ENCODE measurements around the gene DCN.

DCN gene

GRCh38 chr12:91179315-91179714 lies 3.3 kb downstream of the DCN start:
- H3K4me2 ChIP-seq (ENCODE audit: low read length, poor library complexity, severe bottlenecking): no peak overlapping the region
- H3K4ac ChIP-seq (ENCODE audit: low read depth in 1 of 2, low read length in 2 of 2): peak overlapping the region in 1 of 2 experiments; percentile 38
- H2BK12ac ChIP-seq (ENCODE audit: low read length in 2 of 2): peak overlapping the region in 1 of 2 experiments; percentile 2
- H2BK15ac ChIP-seq (ENCODE audit: low read depth, poor library complexity, severe bottlenecking): no peak overlapping the region
- no peak overlapping the region for H3K27ac ChIP-seq (ENCODE audit: low read length, poor library complexity, severe bottlenecking)
- no peaks in the 10 kb centered on the region for H3K27me3 ChIP-seq (ENCODE audit: control insufficient read depth in 1 of 2, insufficient read depth in 1 of 2, low read length in 2 of 2)
- peak overlapping the region; percentile 99 for H3K9ac ChIP-seq (ENCODE audit: low read length)
- H2AK5ac ChIP-seq (ENCODE audit: low read length, severe bottlenecking): no peak overlapping the region
- peaks cover 1% of the 10 kb centered on the region for H3K4me1 ChIP-seq (ENCODE audit: control insufficient read depth, insufficient read depth, low read depth, low read length)
- no peak overlapping the region for H3K23ac ChIP-seq (ENCODE audit: low read length in 2 of 2)
- H3K9me3 ChIP-seq (ENCODE audit: control insufficient read depth, low read length): no peaks in the 10 kb centered on the region
- H4K8ac ChIP-seq (ENCODE audit: low read length): peak overlapping the region; percentile 14
- H3K14ac ChIP-seq (ENCODE audit: low read length in 2 of 2): no peak overlapping the region
- 93% methylated on average over 7 of the region's 7 CpGs for WGBS
- no peak for DNase-seq
- H2AFZ ChIP-seq (ENCODE audit: low read depth, low read length): no peak overlapping the region
- no peak overlapping the region for H2BK5ac ChIP-seq (ENCODE audit: low read depth, low read length, poor library complexity, severe bottlenecking)
- H3K18ac ChIP-seq (ENCODE audit: low read depth in 1 of 2, low read length in 2 of 2): no peak overlapping the region
- no peak overlapping the region for H2BK120ac ChIP-seq (ENCODE audit: low read depth, low read length)
- peak overlapping the region in 1 of 2 experiments; percentile 85 for H3K4me3 ChIP-seq (ENCODE audit: insufficient read depth in 1 of 2, low read depth in 1 of 2, low read length in 2 of 2)
- H3K79me1 ChIP-seq (replicated peaks; ENCODE audit: low read length, poor library complexity, severe bottlenecking): no peaks in the 10 kb centered on the region
- peaks cover 0 to 43% of the 10 kb centered on the region in 2 experiments for H3K36me3 ChIP-seq (ENCODE audit: control insufficient read depth in 1 of 2, insufficient read depth in 2 of 2, low read depth in 1 of 2, low read length in 2 of 2)
- peak overlapping the region; percentile 61 for H4K91ac ChIP-seq (ENCODE audit: low read length)

GRCh38 chr12:91178781-91179180 lies 3.8 kb downstream of the DCN start:
- DNase-seq: no peak
- Histone ChIP-seq H3K27ac (ENCODE audit: low read length, poor library complexity, severe bottlenecking) (no peak overlapping the region), H3K9ac (ENCODE audit: low read length) (peak overlapping the region; percentile 99), H3K27me3 (ENCODE audit: control insufficient read depth in 1 of 2, insufficient read depth in 1 of 2, low read length in 2 of 2) (no peaks in the 10 kb centered on the region), H3K36me3 (ENCODE audit: control insufficient read depth in 1 of 2, insufficient read depth in 2 of 2, low read depth in 1 of 2, low read length in 2 of 2) (peaks cover 0 to 48% of the 10 kb centered on the region in 2 experiments), H2BK5ac (ENCODE audit: low read depth, low read length, poor library complexity, severe bottlenecking) (no peak overlapping the region), H3K9me3 (ENCODE audit: control insufficient read depth, low read length) (no peaks in the 10 kb centered on the region), H3K79me1 (replicated peaks; ENCODE audit: low read length, poor library complexity, severe bottlenecking) (no peaks in the 10 kb centered on the region), H4K8ac (ENCODE audit: low read length) (no peak overlapping the region), H3K4me3 (ENCODE audit: insufficient read depth in 1 of 2, low read depth in 1 of 2, low read length in 2 of 2) (peak overlapping the region in 1 of 2 experiments; percentile 85), H2AFZ (ENCODE audit: low read depth, low read length) (no peak overlapping the region), H2BK12ac (ENCODE audit: low read length in 2 of 2) (no peak overlapping the region), H2BK120ac (ENCODE audit: low read depth, low read length) (no peak overlapping the region), H3K4ac (ENCODE audit: low read depth in 1 of 2, low read length in 2 of 2) (no peak overlapping the region), H3K23ac (ENCODE audit: low read length in 2 of 2) (no peak overlapping the region), H3K18ac (ENCODE audit: low read depth in 1 of 2, low read length in 2 of 2) (no peak overlapping the region), H2AK5ac (ENCODE audit: low read length, severe bottlenecking) (no peak overlapping the region), H3K4me1 (ENCODE audit: control insufficient read depth, insufficient read depth, low read depth, low read length) (peaks cover 1% of the 10 kb centered on the region), H3K4me2 (ENCODE audit: low read length, poor library complexity, severe bottlenecking) (no peak overlapping the region), H4K91ac (ENCODE audit: low read length) (no peak overlapping the region), H3K14ac (ENCODE audit: low read length in 2 of 2) (no peak overlapping the region), H2BK15ac (ENCODE audit: low read depth, poor library complexity, severe bottlenecking) (no peak overlapping the region)
- WGBS: 96% methylated on average over 1 of the region's 1 CpG

GRCh38 chr12:91178139-91178561 lies 4.5 kb downstream of the DCN start:
- H3K4me3 ChIP-seq (ENCODE audit: insufficient read depth in 1 of 2, low read depth in 1 of 2, low read length in 2 of 2): peak overlapping the region in 1 of 2 experiments; percentile 85
- WGBS: 80% methylated on average over 5 of the region's 7 CpGs
- H3K18ac ChIP-seq (ENCODE audit: low read depth in 1 of 2, low read length in 2 of 2): peak overlapping the region in 1 of 2 experiments; percentile 7
- H3K79me1 ChIP-seq (replicated peaks; ENCODE audit: low read length, poor library complexity, severe bottlenecking): no peaks in the 10 kb centered on the region
- peak overlapping the region; percentile 69 for H2BK120ac ChIP-seq (ENCODE audit: low read depth, low read length)
- peak; percentile 55 for DNase-seq
- peak overlapping the region; percentile 90 for H4K8ac ChIP-seq (ENCODE audit: low read length)
- no peaks in the 10 kb centered on the region for H3K27me3 ChIP-seq (ENCODE audit: control insufficient read depth in 1 of 2, insufficient read depth in 1 of 2, low read length in 2 of 2)
- H2BK15ac ChIP-seq (ENCODE audit: low read depth, poor library complexity, severe bottlenecking): no peak overlapping the region
- peaks cover 0 to 55% of the 10 kb centered on the region in 2 experiments for H3K36me3 ChIP-seq (ENCODE audit: control insufficient read depth in 1 of 2, insufficient read depth in 2 of 2, low read depth in 1 of 2, low read length in 2 of 2)
- H3K9me3 ChIP-seq (ENCODE audit: control insufficient read depth, low read length): no peaks in the 10 kb centered on the region
- peak overlapping the region; percentile 73 for H4K91ac ChIP-seq (ENCODE audit: low read length)
- H3K14ac ChIP-seq (ENCODE audit: low read length in 2 of 2): no peak overlapping the region
- H3K4me2 ChIP-seq (ENCODE audit: low read length, poor library complexity, severe bottlenecking): no peak overlapping the region
- H2BK5ac ChIP-seq (ENCODE audit: low read depth, low read length, poor library complexity, severe bottlenecking): no peak overlapping the region
- H3K4me1 ChIP-seq (ENCODE audit: control insufficient read depth, insufficient read depth, low read depth, low read length): peaks cover 1% of the 10 kb centered on the region
- H3K4ac ChIP-seq (ENCODE audit: low read depth in 1 of 2, low read length in 2 of 2): peak overlapping the region; percentile 34 to 46
- peak overlapping the region; percentile 99 for H3K9ac ChIP-seq (ENCODE audit: low read length)
- no peak overlapping the region for H3K27ac ChIP-seq (ENCODE audit: low read length, poor library complexity, severe bottlenecking)
- H2AK5ac ChIP-seq (ENCODE audit: low read length, severe bottlenecking): no peak overlapping the region
- peak overlapping the region; percentile 0 for H2AFZ ChIP-seq (ENCODE audit: low read depth, low read length)
- no peak overlapping the region for H3K23ac ChIP-seq (ENCODE audit: low read length in 2 of 2)
- H2BK12ac ChIP-seq (ENCODE audit: low read length in 2 of 2): peak overlapping the region in 1 of 2 experiments; percentile 49

- Histone ChIP-seq H2BK120ac (ENCODE audit: low read depth, low read length) (no peak overlapping the region), H2AK5ac (ENCODE audit: low read length, severe bottlenecking) (no peak overlapping the region), H4K8ac (ENCODE audit: low read length) (no peak overlapping the region), H2BK15ac (ENCODE audit: low read depth, poor library complexity, severe bottlenecking) (no peak overlapping the region), H2BK5ac (ENCODE audit: low read depth, low read length, poor library complexity, severe bottlenecking) (no peak overlapping the region), H2AFZ (ENCODE audit: low read depth, low read length) (no peak overlapping the region), H3K4me3 (ENCODE audit: insufficient read depth in 1 of 2, low read depth in 1 of 2, low read length in 2 of 2) (peak overlapping the region in 1 of 2 experiments; percentile 85), H3K27ac (ENCODE audit: low read length, poor library complexity, severe bottlenecking) (no peak overlapping the region), H3K9me3 (ENCODE audit: control insufficient read depth, low read length) (no peaks in the 10 kb centered on the region), H3K14ac (ENCODE audit: low read length in 2 of 2) (no peak overlapping the region), H3K18ac (ENCODE audit: low read depth in 1 of 2, low read length in 2 of 2) (no peak overlapping the region), H3K4ac (ENCODE audit: low read depth in 1 of 2, low read length in 2 of 2) (no peak overlapping the region), H4K91ac (ENCODE audit: low read length) (no peak overlapping the region), H2BK12ac (ENCODE audit: low read length in 2 of 2) (no peak overlapping the region), H3K4me1 (ENCODE audit: control insufficient read depth, insufficient read depth, low read depth, low read length) (peaks cover 1% of the 10 kb centered on the region), H3K79me1 (replicated peaks; ENCODE audit: low read length, poor library complexity, severe bottlenecking) (no peaks in the 10 kb centered on the region), H3K27me3 (ENCODE audit: control insufficient read depth in 1 of 2, insufficient read depth in 1 of 2, low read length in 2 of 2) (no peaks in the 10 kb centered on the region), H3K9ac (ENCODE audit: low read length) (peak overlapping the region; percentile 99), H3K36me3 (ENCODE audit: control insufficient read depth in 1 of 2, insufficient read depth in 2 of 2, low read depth in 1 of 2, low read length in 2 of 2) (peaks cover 0 to 62% of the 10 kb centered on the region in 2 experiments), H3K23ac (ENCODE audit: low read length in 2 of 2) (no peak overlapping the region), H3K4me2 (ENCODE audit: low read length, poor library complexity, severe bottlenecking) (no peak overlapping the region)
- DNase-seq: peak; percentile 34
- no CpG with 5 or more reads among the region's 1 CpG for WGBS
Observed at GRCh38 chr12:91177381-91177780, 5.2 kb downstream of the DCN start.
